HCEC 1CT (cell line): Measurements from ENCODE around the gene SERAC1.
A peak's percentile ranks its signal among the peaks of the same experiment; 100 is the strongest.
"Not testable (repeated sequence)": the region's sequence is repeated elsewhere in the genome, so short reads cannot be mapped to it uniquely, and the experiment has no call there.

Source experiments
- DNase-seq: peaks from one replicate; pipeline ENCODE4 v3.0.0-alpha.2; 2017

The SERAC1 gene

GRCh38 chr6:158174024-158174423 lies 6.0 kb upstream of the SERAC1 start:
- DNase-seq = no peak

GRCh38 chr6:158172001-158172400 lies 3.9 kb upstream of the SERAC1 start:
- no peak for DNase-seq

- DNase-seq = peak; percentile 81
Measured at GRCh38 chr6:158170656-158171081, 2.6 kb upstream of the SERAC1 start.

GRCh38 chr6:158169634-158170033 lies 1.6 kb upstream of the SERAC1 start:
- DNase-seq = not testable (repeated sequence)

GRCh38 chr6:158165919-158166416 lies 2.1 kb downstream of the SERAC1 start:
- DNase-seq = no peak

GRCh38 chr6:158164579-158165170 lies 3.4 kb downstream of the SERAC1 start:
- no peak for DNase-seq

- DNase-seq = no peak
Measured at GRCh38 chr6:158161566-158162254, 6.4 kb downstream of the SERAC1 start.

- peak; percentile 27 for DNase-seq
Measured at GRCh38 chr6:158160932-158161539, 7.0 kb downstream of the SERAC1 start.

- DNase-seq = peak; percentile 13
Measured at GRCh38 chr6:158158748-158159147, 9.3 kb downstream of the SERAC1 start.

GRCh38 chr6:158158123-158158522 lies 9.9 kb downstream of the SERAC1 start:
- DNase-seq = no peak

- DNase-seq = no peak
Measured at GRCh38 chr6:158157064-158157764, 10.8 kb downstream of the SERAC1 start.

- no peak for DNase-seq
Measured at GRCh38 chr6:158154816-158155215, 13.2 kb downstream of the SERAC1 start.

GRCh38 chr6:158153576-158153975 lies 14.5 kb downstream of the SERAC1 start:
- no peak for DNase-seq

GRCh38 chr6:158152659-158153058 lies 15.4 kb downstream of the SERAC1 start:
- DNase-seq = no peak

GRCh38 chr6:158152025-158152424 lies 16.0 kb downstream of the SERAC1 start:
- not testable (repeated sequence) for DNase-seq

- DNase-seq = peak; percentile 83
Measured at GRCh38 chr6:158150701-158151100, 17.4 kb downstream of the SERAC1 start.

- peak; percentile 83 for DNase-seq
Measured at GRCh38 chr6:158149641-158150040, 18.4 kb downstream of the SERAC1 start.

- peak; percentile 50 for DNase-seq
Measured at GRCh38 chr6:158143700-158144099, 24.4 kb downstream of the SERAC1 start.

- DNase-seq = peak; percentile 74
Measured at GRCh38 chr6:158142789-158143188, 25.3 kb downstream of the SERAC1 start.

GRCh38 chr6:158131926-158132325 lies 36.1 kb downstream of the SERAC1 start:
- peak; percentile 30 for DNase-seq

GRCh38 chr6:158125271-158125670 lies 42.8 kb downstream of the SERAC1 start:
- no peak for DNase-seq

- DNase-seq = no peak
Measured at GRCh38 chr6:158124288-158124687, 43.8 kb downstream of the SERAC1 start.

GRCh38 chr6:158122048-158122447 lies 46.0 kb downstream of the SERAC1 start:
- DNase-seq = no peak
